ENCODE measurements around the gene MET. TPM values are rescaled to one million over a fixed set of nuclear protein-coding genes. Genes with fewer than 3 reads are reported as not detected.
A peak's percentile ranks its signal among the peaks of the same experiment; 100 is the strongest.

Gene MET
- total and polyA plus RNA-seq, 2 donors: 1.4 to 12.0 TPM

GRCh38 chr7:116779931-116780330 lies 107.9 kb downstream of the MET start:
- 96% methylated on average over 3 of the region's 3 CpGs for WGBS
- Histone ChIP-seq H3K4me1 (ENCODE audit: control insufficient read depth in 2 of 2, insufficient read depth in 2 of 2, low read length in 2 of 2) (no peaks in the 10 kb centered on the region), H3K27me3 (ENCODE audit: control insufficient read depth in 2 of 2, insufficient read depth in 1 of 2, low read length in 1 of 2) (no peaks in the 10 kb centered on the region), H3K36me3 (ENCODE audit: control insufficient read depth in 2 of 2, insufficient read depth in 2 of 2, low read length in 1 of 2) (no peaks in the 10 kb centered on the region), H3K4me3 (ENCODE audit: low read length in 2 of 2) (no peak overlapping the region), H3K27ac (ENCODE audit: low read depth in 1 of 2, low read length in 1 of 2) (no peak overlapping the region), H3K9me3 (ENCODE audit: control insufficient read depth in 2 of 2, insufficient read depth in 1 of 2, low read length in 1 of 2) (no peaks in the 10 kb centered on the region)
- DNase-seq (ENCODE audit: low read depth in 6 of 9, low spot score in 9 of 9): no peak

- DNase-seq (ENCODE audit: low read depth in 6 of 9, low spot score in 9 of 9): no peak
- WGBS: 66% methylated on average over 1 of the region's 1 CpG
- H3K27me3 ChIP-seq (ENCODE audit: control insufficient read depth in 2 of 2, insufficient read depth in 1 of 2, low read length in 1 of 2): no peaks in the 10 kb centered on the region
- no peak overlapping the region for H3K4me3 ChIP-seq (ENCODE audit: low read length in 2 of 2)
- no peaks in the 10 kb centered on the region for H3K36me3 ChIP-seq (ENCODE audit: control insufficient read depth in 2 of 2, insufficient read depth in 2 of 2, low read length in 1 of 2)
- no peaks in the 10 kb centered on the region for H3K4me1 ChIP-seq (ENCODE audit: control insufficient read depth in 2 of 2, insufficient read depth in 2 of 2, low read length in 2 of 2)
- no peaks in the 10 kb centered on the region for H3K9me3 ChIP-seq (ENCODE audit: control insufficient read depth in 2 of 2, insufficient read depth in 1 of 2, low read length in 1 of 2)
- H3K27ac ChIP-seq (ENCODE audit: low read depth in 1 of 2, low read length in 1 of 2): no peak overlapping the region
These were observed 108.5 kb downstream of the MET start for GRCh38 chr7:116780521-116780920.

- Histone ChIP-seq H3K27ac (ENCODE audit: low read depth in 1 of 2, low read length in 1 of 2) (no peak overlapping the region), H3K4me1 (ENCODE audit: control insufficient read depth in 2 of 2, insufficient read depth in 2 of 2, low read length in 2 of 2) (no peaks in the 10 kb centered on the region), H3K27me3 (ENCODE audit: control insufficient read depth in 2 of 2, insufficient read depth in 1 of 2, low read length in 1 of 2) (no peaks in the 10 kb centered on the region), H3K36me3 (ENCODE audit: control insufficient read depth in 2 of 2, insufficient read depth in 2 of 2, low read length in 1 of 2) (no peaks in the 10 kb centered on the region), H3K9me3 (ENCODE audit: control insufficient read depth in 2 of 2, insufficient read depth in 1 of 2, low read length in 1 of 2) (no peaks in the 10 kb centered on the region), H3K4me3 (ENCODE audit: low read length in 2 of 2) (no peak overlapping the region)
- DNase-seq (ENCODE audit: low read depth in 6 of 9, low spot score in 9 of 9): no peak
- WGBS: 94% methylated on average over 1 of the region's 1 CpG
These were observed 109.0 kb downstream of the MET start for GRCh38 chr7:116780966-116781365.

- Histone ChIP-seq H3K4me1 (ENCODE audit: control insufficient read depth in 2 of 2, insufficient read depth in 2 of 2, low read length in 2 of 2) (no peaks in the 10 kb centered on the region), H3K27me3 (ENCODE audit: control insufficient read depth in 2 of 2, insufficient read depth in 1 of 2, low read length in 1 of 2) (no peaks in the 10 kb centered on the region), H3K4me3 (ENCODE audit: low read length in 2 of 2) (no peak overlapping the region), H3K9me3 (ENCODE audit: control insufficient read depth in 2 of 2, insufficient read depth in 1 of 2, low read length in 1 of 2) (no peaks in the 10 kb centered on the region), H3K27ac (ENCODE audit: low read depth in 1 of 2, low read length in 1 of 2) (no peak overlapping the region), H3K36me3 (ENCODE audit: control insufficient read depth in 2 of 2, insufficient read depth in 2 of 2, low read length in 1 of 2) (no peaks in the 10 kb centered on the region)
- DNase-seq (ENCODE audit: low read depth in 6 of 9, low spot score in 9 of 9): no peak
- WGBS: 98% methylated on average over 2 of the region's 2 CpGs
These were observed 109.6 kb downstream of the MET start for GRCh38 chr7:116781584-116781983.

- no peaks in the 10 kb centered on the region for H3K27me3 ChIP-seq (ENCODE audit: control insufficient read depth in 2 of 2, insufficient read depth in 1 of 2, low read length in 1 of 2)
- no peaks in the 10 kb centered on the region for H3K36me3 ChIP-seq (ENCODE audit: control insufficient read depth in 2 of 2, insufficient read depth in 2 of 2, low read length in 1 of 2)
- DNase-seq (ENCODE audit: low read depth in 6 of 9, low spot score in 9 of 9): no peak
- H3K4me1 ChIP-seq (ENCODE audit: control insufficient read depth in 2 of 2, insufficient read depth in 2 of 2, low read length in 2 of 2): no peaks in the 10 kb centered on the region
- H3K4me3 ChIP-seq (ENCODE audit: low read length in 2 of 2): no peak overlapping the region
- 66% methylated on average over 1 of the region's 1 CpG for WGBS
- H3K9me3 ChIP-seq (ENCODE audit: control insufficient read depth in 2 of 2, insufficient read depth in 1 of 2, low read length in 1 of 2): no peaks in the 10 kb centered on the region
- no peak overlapping the region for H3K27ac ChIP-seq (ENCODE audit: low read depth in 1 of 2, low read length in 1 of 2)
These were observed 110.2 kb downstream of the MET start for GRCh38 chr7:116782177-116782711.

GRCh38 chr7:116783666-116784318 lies 111.8 kb downstream of the MET start:
- WGBS: 97% methylated on average over 4 of the region's 4 CpGs
- H3K27me3 ChIP-seq (ENCODE audit: control insufficient read depth in 2 of 2, insufficient read depth in 1 of 2, low read length in 1 of 2): no peaks in the 10 kb centered on the region
- no peak overlapping the region for H3K27ac ChIP-seq (ENCODE audit: low read depth in 1 of 2, low read length in 1 of 2)
- H3K9me3 ChIP-seq (ENCODE audit: control insufficient read depth in 2 of 2, insufficient read depth in 1 of 2, low read length in 1 of 2): no peaks in the 10 kb centered on the region
- no peaks in the 10 kb centered on the region for H3K36me3 ChIP-seq (ENCODE audit: control insufficient read depth in 2 of 2, insufficient read depth in 2 of 2, low read length in 1 of 2)
- no peaks in the 10 kb centered on the region for H3K4me1 ChIP-seq (ENCODE audit: control insufficient read depth in 2 of 2, insufficient read depth in 2 of 2, low read length in 2 of 2)
- H3K4me3 ChIP-seq (ENCODE audit: low read length in 2 of 2): no peak overlapping the region
- DNase-seq (ENCODE audit: low read depth in 6 of 9, low spot score in 9 of 9): no peak

GRCh38 chr7:116784647-116785046 lies 112.7 kb downstream of the MET start:
- no peak for DNase-seq (ENCODE audit: low read depth in 6 of 9, low spot score in 9 of 9)
- 95% methylated on average over 6 of the region's 6 CpGs for WGBS

GRCh38 chr7:116785843-116786242 lies 113.8 kb downstream of the MET start:
- no peaks in the 10 kb centered on the region for H3K9me3 ChIP-seq (ENCODE audit: control insufficient read depth in 2 of 2, insufficient read depth in 1 of 2, low read length in 1 of 2)
- H3K4me3 ChIP-seq (ENCODE audit: low read length in 2 of 2): no peak overlapping the region
- no peaks in the 10 kb centered on the region for H3K4me1 ChIP-seq (ENCODE audit: control insufficient read depth in 2 of 2, insufficient read depth in 2 of 2, low read length in 2 of 2)
- no peak overlapping the region for H3K27ac ChIP-seq (ENCODE audit: low read depth in 1 of 2, low read length in 1 of 2)
- H3K27me3 ChIP-seq (ENCODE audit: control insufficient read depth in 2 of 2, insufficient read depth in 1 of 2, low read length in 1 of 2): no peaks in the 10 kb centered on the region
- no peaks in the 10 kb centered on the region for H3K36me3 ChIP-seq (ENCODE audit: control insufficient read depth in 2 of 2, insufficient read depth in 2 of 2, low read length in 1 of 2)
- no peak for DNase-seq (ENCODE audit: low read depth in 6 of 9, low spot score in 9 of 9)

More at GRCh38 chr7:116784647-116785046, 112.7 kb downstream of the MET start:
- Histone ChIP-seq H3K9me3 (ENCODE audit: control insufficient read depth in 2 of 2, insufficient read depth in 1 of 2, low read length in 1 of 2) (no peaks in the 10 kb centered on the region), H3K4me3 (ENCODE audit: low read length in 2 of 2) (no peak overlapping the region), H3K4me1 (ENCODE audit: control insufficient read depth in 2 of 2, insufficient read depth in 2 of 2, low read length in 2 of 2) (no peaks in the 10 kb centered on the region), H3K36me3 (ENCODE audit: control insufficient read depth in 2 of 2, insufficient read depth in 2 of 2, low read length in 1 of 2) (no peaks in the 10 kb centered on the region), H3K27ac (ENCODE audit: low read depth in 1 of 2, low read length in 1 of 2) (no peak overlapping the region), H3K27me3 (ENCODE audit: control insufficient read depth in 2 of 2, insufficient read depth in 1 of 2, low read length in 1 of 2) (no peaks in the 10 kb centered on the region)

- H3K9me3 ChIP-seq (ENCODE audit: control insufficient read depth in 2 of 2, insufficient read depth in 1 of 2, low read length in 1 of 2): no peaks in the 10 kb centered on the region
- H3K27me3 ChIP-seq (ENCODE audit: control insufficient read depth in 2 of 2, insufficient read depth in 1 of 2, low read length in 1 of 2): no peaks in the 10 kb centered on the region
- DNase-seq (ENCODE audit: low read depth in 6 of 9, low spot score in 9 of 9): peak in 2 of 9 donors; percentile 13 to 39
- no peaks in the 10 kb centered on the region for H3K4me1 ChIP-seq (ENCODE audit: control insufficient read depth in 2 of 2, insufficient read depth in 2 of 2, low read length in 2 of 2)
- no peaks in the 10 kb centered on the region for H3K36me3 ChIP-seq (ENCODE audit: control insufficient read depth in 2 of 2, insufficient read depth in 2 of 2, low read length in 1 of 2)
- H3K27ac ChIP-seq (ENCODE audit: low read depth in 1 of 2, low read length in 1 of 2): no peak overlapping the region
- 52% methylated on average over 2 of the region's 2 CpGs for WGBS
- no peak overlapping the region for H3K4me3 ChIP-seq (ENCODE audit: low read length in 2 of 2)
These were observed 114.9 kb downstream of the MET start for GRCh38 chr7:116786791-116787443.
